ENCODE data around the gene GNRH2. TPM values are rescaled to one million over a fixed set of nuclear protein-coding genes. Genes with fewer than 3 reads are reported as not detected.

GNRH2 gene
- total RNA-seq, 4 donors from 2014 or later = 2.3 TPM; not detected in 3

- Histone ChIP-seq H3K27me3 (no peaks in the 10 kb centered on the region), H3K4me3 (no peak overlapping the region), H3K9me3 (no peaks in the 10 kb centered on the region), H3K27ac (no peak overlapping the region), H3K36me3 (no peaks in the 10 kb centered on the region), H3K4me1 (peaks cover 0 to 8% of the 10 kb centered on the region in 2 donors)
- intact Hi-C loops (cut with DNase I; ENCODE audit: low total_unique reads) = no loop called here
- TF ChIP-seq, protein P1, sequence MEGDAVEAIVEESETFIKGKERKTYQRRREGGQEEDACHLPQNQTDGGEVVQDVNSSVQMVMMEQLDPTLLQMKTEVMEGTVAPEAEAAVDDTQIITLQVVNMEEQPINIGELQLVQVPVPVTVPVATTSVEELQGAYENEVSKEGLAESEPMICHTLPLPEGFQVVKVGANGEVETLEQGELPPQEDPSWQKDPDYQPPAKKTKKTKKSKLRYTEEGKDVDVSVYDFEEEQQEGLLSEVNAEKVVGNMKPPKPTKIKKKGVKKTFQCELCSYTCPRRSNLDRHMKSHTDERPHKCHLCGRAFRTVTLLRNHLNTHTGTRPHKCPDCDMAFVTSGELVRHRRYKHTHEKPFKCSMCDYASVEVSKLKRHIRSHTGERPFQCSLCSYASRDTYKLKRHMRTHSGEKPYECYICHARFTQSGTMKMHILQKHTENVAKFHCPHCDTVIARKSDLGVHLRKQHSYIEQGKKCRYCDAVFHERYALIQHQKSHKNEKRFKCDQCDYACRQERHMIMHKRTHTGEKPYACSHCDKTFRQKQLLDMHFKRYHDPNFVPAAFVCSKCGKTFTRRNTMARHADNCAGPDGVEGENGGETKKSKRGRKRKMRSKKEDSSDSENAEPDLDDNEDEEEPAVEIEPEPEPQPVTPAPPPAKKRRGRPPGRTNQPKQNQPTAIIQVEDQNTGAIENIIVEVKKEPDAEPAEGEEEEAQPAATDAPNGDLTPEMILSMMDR (IDR thresholded peaks at IDR 0.05) = no peak
- TF ChIP-seq POLR2A (IDR thresholded peaks at IDR 0.05) = no peak
- no peak for DNase-seq
Measured at GRCh38 chr20:3094848-3095629, 51.6 kb downstream of the GNRH2 start.

Other genes starting within 250 kb of the GNRH2 start
- 100 to 1,000 TPM in 1 of 4 donors, 10 to 100 TPM in 3; 15.3 to 154 (median 19.1) TPM for gene CPXM1, start 243.0 kb upstream of the GNRH2 start, total RNA-seq
- not detected for gene C20orf141, start 228.6 kb upstream of the GNRH2 start, total RNA-seq
- not detected for gene TMEM239, start 227.3 kb upstream of the GNRH2 start, total RNA-seq
- 10 to 100 TPM; 13.5 to 43.6 (median 31.3) TPM for gene PCED1A, start 203.0 kb upstream of the GNRH2 start, total RNA-seq
- 10 to 100 TPM in 3 of 4 donors, 1 to 10 TPM in 1; 5.9 to 48.6 (median 37.9) TPM for gene VPS16, start 202.9 kb upstream of the GNRH2 start, total RNA-seq
- 100 to 1,000 TPM in 2 of 4 donors, 10 to 100 TPM in 2; 80.6 to 121 (median 97.1) TPM for gene PTPRA, start 170.1 kb upstream of the GNRH2 start, total RNA-seq
- gene MRPS26, start 2.4 kb downstream of the GNRH2 start, total RNA-seq = 100 to 1,000 TPM in 1 of 4 donors, 10 to 100 TPM in 3; 13.2 to 157 (median 35.8) TPM
- gene OXT, start 28.0 kb downstream of the GNRH2 start, total RNA-seq = 1 to 10 TPM in 1 of 4 donors, not detected in 3; 4.2 TPM
- gene AVP, start 41.1 kb downstream of the GNRH2 start, total RNA-seq = not detected
- 10 to 100 TPM; 12.3 to 17.2 (median 12.7) TPM for gene FASTKD5, start 116.2 kb downstream of the GNRH2 start, total RNA-seq
- gene UBOX5, start 116.2 kb downstream of the GNRH2 start, total RNA-seq = 10 to 100 TPM in 2 of 4 donors, 1 to 10 TPM in 2; 2.6 to 14.1 (median 8.5) TPM
- 10 to 100 TPM in 2 of 4 donors, 1 to 10 TPM in 2; 3.6 to 13.1 (median 8.2) TPM for gene LZTS3, start 129.9 kb downstream of the GNRH2 start, total RNA-seq
- gene DDRGK1, start 161.1 kb downstream of the GNRH2 start, total RNA-seq = 10 to 100 TPM; 37.7 to 74.9 (median 40.1) TPM
- 10 to 100 TPM in 3 of 4 donors, 1 to 10 TPM in 1; 6.9 to 25.0 (median 21.8) TPM for gene ITPA, start 165.9 kb downstream of the GNRH2 start, total RNA-seq
- under 1 TPM in 3 of 4 donors, not detected in 1; 0.29 to 0.91 (median 0.76) TPM for gene SLC4A11, start 195.6 kb downstream of the GNRH2 start, total RNA-seq